Stimulated activated memory B cell treated with anti-CD40 and anti-IgM and Interleukin-4, amounts not matched to agents 10 μg/mL and 1 μg/mL and 100 μg/mL, for 72 hours (primary cell): ENCODE measurements around the gene C11orf98.
"Not testable (repeated sequence)": the region's sequence is repeated elsewhere in the genome, so short reads cannot be mapped to it uniquely, and the experiment has no call there.

Experiments used
- ATAC-seq: fragments of 150-1000 bp; cut with Tn5 transposase; 2 replicates; pipeline ENCODE4 v1.10.0; 2021
- H3K27ac Mint-ChIP-seq: one replicate; pipeline ENCODE4 v1.8.0; 2022; ENCODE audit warnings: mild to moderate bottlenecking, mixed read lengths
- H3K27me3 Mint-ChIP-seq: one replicate; pipeline ENCODE4 v1.8.0; 2022; ENCODE audit warnings: mixed read lengths
- H3K36me3 Mint-ChIP-seq: one replicate; pipeline ENCODE4 v1.8.0; 2022; ENCODE audit warnings: mixed read lengths
- H3K4me1 Mint-ChIP-seq: one replicate; pipeline ENCODE4 v1.8.0; 2022; ENCODE audit warnings: mixed read lengths
- H3K4me3 Mint-ChIP-seq: one replicate; pipeline ENCODE4 v1.8.0; 2022; ENCODE audit warnings: mild to moderate bottlenecking, moderate library complexity, mixed read lengths
- H3K9me3 Mint-ChIP-seq: one replicate; pipeline ENCODE4 v1.8.0; 2022; ENCODE audit warnings: mixed read lengths

The C11orf98 gene

GRCh38 chr11:62665075-62665598, at the start of gene C11orf98, which contains the start of gene CSKMT:
Gene C11orf98 (minus strand): TSS chr11:62665210. CDS start chr11:62665169, 41 bp downstream.
Gene CSKMT (plus strand): TSS chr11:62665312. CDS start chr11:62665880, 568 bp downstream.
- peaks cover 44% of the 10 kb centered on the region for H3K36me3 Mint-ChIP-seq
- ATAC-seq = peak; percentile 98
- peak within 1 kb of the TSS; percentile 98 for H3K4me3 Mint-ChIP-seq
- H3K27me3 Mint-ChIP-seq = no peaks in the 10 kb centered on the region
- no peaks in the 10 kb centered on the region for H3K9me3 Mint-ChIP-seq
- H3K4me1 Mint-ChIP-seq = peaks cover 46% of the 10 kb centered on the region
- H3K27ac Mint-ChIP-seq = peak within 1 kb of the TSS; percentile 89

- peaks cover 42% of the 10 kb centered on the region for H3K4me1 Mint-ChIP-seq
- no peak overlapping the region for H3K4me3 Mint-ChIP-seq
- peaks cover 67% of the 10 kb centered on the region for H3K36me3 Mint-ChIP-seq
- H3K9me3 Mint-ChIP-seq = no peaks in the 10 kb centered on the region
- peak overlapping the region; percentile 75 for H3K27ac Mint-ChIP-seq
- no peak for ATAC-seq
- no peaks in the 10 kb centered on the region for H3K27me3 Mint-ChIP-seq
These were observed 48.3 kb upstream of the C11orf98 start for GRCh38 chr11:62713343-62713742.

- Mint-ChIP-seq H3K27me3 (no peaks in the 10 kb centered on the region), H3K36me3 (peaks cover 63% of the 10 kb centered on the region), H3K27ac (peak overlapping the region; percentile 75), H3K4me3 (no peak overlapping the region), H3K4me1 (peaks cover 47% of the 10 kb centered on the region), H3K9me3 (no peaks in the 10 kb centered on the region)
- ATAC-seq = no peak
These were observed 47.9 kb upstream of the C11orf98 start for GRCh38 chr11:62712861-62713260.

GRCh38 chr11:62712276-62712812, 47.3 kb upstream of the C11orf98 start:
- H3K4me3 Mint-ChIP-seq = no peak overlapping the region

GRCh38 chr11:62710001-62710345, 45.0 kb upstream of the C11orf98 start:
- Mint-ChIP-seq H3K9me3 (no peaks in the 10 kb centered on the region), H3K27me3 (no peaks in the 10 kb centered on the region), H3K36me3 (peaks cover 42% of the 10 kb centered on the region), H3K4me1 (peaks cover 69% of the 10 kb centered on the region), H3K27ac (peak overlapping the region; percentile 90), H3K4me3 (peak overlapping the region; percentile 93)
- no peak for ATAC-seq

More at GRCh38 chr11:62712276-62712812, 47.3 kb upstream of the C11orf98 start:
- H3K9me3 Mint-ChIP-seq = no peaks in the 10 kb centered on the region
- H3K27ac Mint-ChIP-seq = peak overlapping the region; percentile 75
- peaks cover 58% of the 10 kb centered on the region for H3K36me3 Mint-ChIP-seq
- H3K4me1 Mint-ChIP-seq = peaks cover 52% of the 10 kb centered on the region
- ATAC-seq = no peak
- no peaks in the 10 kb centered on the region for H3K27me3 Mint-ChIP-seq

- peak overlapping the region; percentile 90 for H3K27ac Mint-ChIP-seq
- peaks cover 69% of the 10 kb centered on the region for H3K4me1 Mint-ChIP-seq
- H3K36me3 Mint-ChIP-seq = peaks cover 36% of the 10 kb centered on the region
- peak; percentile 92 for ATAC-seq
- no peaks in the 10 kb centered on the region for H3K9me3 Mint-ChIP-seq
- H3K27me3 Mint-ChIP-seq = no peaks in the 10 kb centered on the region
- H3K4me3 Mint-ChIP-seq = peak overlapping the region; percentile 93
These were observed 44.4 kb upstream of the C11orf98 start for GRCh38 chr11:62709247-62710000.

- peaks cover 69% of the 10 kb centered on the region for H3K4me1 Mint-ChIP-seq
- peak; percentile 3 for ATAC-seq
- H3K9me3 Mint-ChIP-seq = no peaks in the 10 kb centered on the region
- peak overlapping the region; percentile 90 for H3K27ac Mint-ChIP-seq
- H3K4me3 Mint-ChIP-seq = peak overlapping the region; percentile 93
- H3K27me3 Mint-ChIP-seq = no peaks in the 10 kb centered on the region
- H3K36me3 Mint-ChIP-seq = peaks cover 31% of the 10 kb centered on the region
These were observed 43.8 kb upstream of the C11orf98 start for GRCh38 chr11:62708793-62709192.

- peaks cover 65% of the 10 kb centered on the region for H3K4me1 Mint-ChIP-seq
- no peaks in the 10 kb centered on the region for H3K27me3 Mint-ChIP-seq
- peaks cover 27% of the 10 kb centered on the region for H3K36me3 Mint-ChIP-seq
- H3K9me3 Mint-ChIP-seq = no peaks in the 10 kb centered on the region
- H3K27ac Mint-ChIP-seq = peak overlapping the region; percentile 90
- peak overlapping the region; percentile 93 for H3K4me3 Mint-ChIP-seq
- no peak for ATAC-seq
These were observed 43.4 kb upstream of the C11orf98 start for GRCh38 chr11:62708392-62708791.

GRCh38 chr11:62707277-62707861, 42.4 kb upstream of the C11orf98 start, which contains the start of the genes BSCL2 and GNG3:
Gene BSCL2 (minus strand): TSS chr11:62707424. CDS start chr11:62707195, 229 bp downstream.
Gene GNG3 (plus strand): TSS chr11:62707676. CDS start chr11:62708296, 620 bp downstream.
- peaks cover 57% of the 10 kb centered on the region for H3K4me1 Mint-ChIP-seq
- no peak for ATAC-seq

GRCh38 chr11:62706850-62707247, 41.8 kb upstream of the C11orf98 start:
- peak overlapping the region; percentile 98 for H3K4me3 Mint-ChIP-seq
- H3K27ac Mint-ChIP-seq = peak overlapping the region; percentile 86
- no peaks in the 10 kb centered on the region for H3K27me3 Mint-ChIP-seq
- peaks cover 23% of the 10 kb centered on the region for H3K36me3 Mint-ChIP-seq
- no peak for ATAC-seq
- H3K9me3 Mint-ChIP-seq = no peaks in the 10 kb centered on the region
- H3K4me1 Mint-ChIP-seq = peaks cover 56% of the 10 kb centered on the region

More at GRCh38 chr11:62707277-62707861, 42.4 kb upstream of the C11orf98 start, which contains the start of the genes BSCL2 and GNG3:
- H3K27me3 Mint-ChIP-seq = no peaks in the 10 kb centered on the region
- peak within 1 kb of the TSS; percentile 90 for H3K27ac Mint-ChIP-seq
- H3K9me3 Mint-ChIP-seq = no peaks in the 10 kb centered on the region
- H3K36me3 Mint-ChIP-seq = peaks cover 22% of the 10 kb centered on the region
- peak within 1 kb of the TSS; percentile 98 for H3K4me3 Mint-ChIP-seq

- peaks cover 56% of the 10 kb centered on the region for H3K4me1 Mint-ChIP-seq
- no peaks in the 10 kb centered on the region for H3K9me3 Mint-ChIP-seq
- H3K36me3 Mint-ChIP-seq = peaks cover 25% of the 10 kb centered on the region
- peak overlapping the region; percentile 98 for H3K4me3 Mint-ChIP-seq
- H3K27me3 Mint-ChIP-seq = no peaks in the 10 kb centered on the region
- ATAC-seq = peak; percentile 89
- peak overlapping the region; percentile 86 for H3K27ac Mint-ChIP-seq
These were observed 41.2 kb upstream of the C11orf98 start for GRCh38 chr11:62705880-62706849.

- H3K4me1 Mint-ChIP-seq = peaks cover 54% of the 10 kb centered on the region
- no peak for ATAC-seq
- no peaks in the 10 kb centered on the region for H3K27me3 Mint-ChIP-seq
- no peaks in the 10 kb centered on the region for H3K9me3 Mint-ChIP-seq
- peaks cover 21% of the 10 kb centered on the region for H3K36me3 Mint-ChIP-seq
- H3K27ac Mint-ChIP-seq = peak overlapping the region; percentile 86
- H3K4me3 Mint-ChIP-seq = peak overlapping the region; percentile 98
These were observed 40.4 kb upstream of the C11orf98 start for GRCh38 chr11:62705413-62705812.

- not testable (repeated sequence) for H3K9me3 Mint-ChIP-seq, H3K4me3 Mint-ChIP-seq, ATAC-seq, H3K27ac Mint-ChIP-seq, H3K27me3 Mint-ChIP-seq
- Mint-ChIP-seq H3K36me3 (peaks cover 16% of the 10 kb centered on the region), H3K4me1 (peaks cover 45% of the 10 kb centered on the region)
These were observed 38.9 kb upstream of the C11orf98 start for GRCh38 chr11:62703921-62704320.

- ATAC-seq = no peak
- peaks cover 16% of the 10 kb centered on the region for H3K36me3 Mint-ChIP-seq
- no peaks in the 10 kb centered on the region for H3K9me3 Mint-ChIP-seq
- no peak overlapping the region for H3K27ac Mint-ChIP-seq
- peaks cover 28% of the 10 kb centered on the region for H3K4me1 Mint-ChIP-seq
- no peaks in the 10 kb centered on the region for H3K27me3 Mint-ChIP-seq
- no peak overlapping the region for H3K4me3 Mint-ChIP-seq
These were observed 37.2 kb upstream of the C11orf98 start for GRCh38 chr11:62702246-62702645.
